Fibroblast of skin of left quadriceps (primary cell): Measurements from ENCODE around the gene ZNF484.
"Not testable (repeated sequence)": the region's sequence is repeated elsewhere in the genome, so short reads cannot be mapped to it uniquely, and the experiment has no call there.

ENCODE experiments used
- DNase-seq, 2 experiments: peaks; one replicate each; pipeline ENCODE4 v3.0.0-alpha.2; 2013; ENCODE audit warnings: low read depth in 2 of 2

ZNF484 gene

GRCh38 chr9:92860867-92861266 lies 17.0 kb downstream of the ZNF484 start:
- DNase-seq: no peak

- DNase-seq: no peak
Measured at GRCh38 chr9:92857236-92857635, 20.6 kb downstream of the ZNF484 start.

DNA sequence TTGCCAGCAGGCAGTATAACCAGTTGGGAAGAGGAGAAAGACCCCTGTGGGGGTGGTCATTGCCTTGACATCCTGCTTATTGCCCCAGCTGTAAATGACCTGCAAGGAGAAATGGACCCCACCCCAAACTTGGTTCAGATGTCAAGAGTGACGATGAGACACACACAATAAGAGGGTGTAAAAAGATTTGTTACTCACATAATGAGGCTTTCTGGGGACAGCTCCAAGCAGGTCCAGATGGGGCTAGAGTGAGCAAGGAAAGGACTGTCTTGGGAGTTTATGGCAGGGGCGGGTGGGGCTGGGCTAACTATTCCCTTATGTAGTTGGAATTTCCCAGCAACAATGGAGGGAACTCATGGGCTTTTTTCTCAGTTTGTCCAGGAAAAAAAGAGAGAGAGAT lies 24.1 kb downstream of the ZNF484 start:
- DNase-seq: no peak

DNA sequence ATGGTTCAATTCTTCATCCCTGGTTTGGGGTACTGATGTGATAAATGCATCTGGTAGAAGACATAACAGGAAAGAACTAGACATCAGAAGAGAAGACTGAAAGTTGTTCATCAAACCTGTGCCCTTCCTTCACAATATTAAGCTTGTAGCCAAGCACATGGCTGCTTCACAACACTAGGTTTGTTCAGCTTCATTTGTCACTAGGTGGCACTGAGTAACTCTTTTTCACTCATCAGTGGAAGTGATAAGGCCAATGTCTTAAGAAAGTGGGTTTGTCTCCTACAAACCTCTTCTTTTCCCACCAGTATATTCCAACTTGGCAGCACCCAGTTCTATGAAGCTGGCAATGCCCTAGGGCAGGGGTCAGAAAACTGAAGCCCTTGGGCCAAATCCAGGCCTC lies 26.9 kb downstream of the ZNF484 start:
- DNase-seq: no peak

DNA sequence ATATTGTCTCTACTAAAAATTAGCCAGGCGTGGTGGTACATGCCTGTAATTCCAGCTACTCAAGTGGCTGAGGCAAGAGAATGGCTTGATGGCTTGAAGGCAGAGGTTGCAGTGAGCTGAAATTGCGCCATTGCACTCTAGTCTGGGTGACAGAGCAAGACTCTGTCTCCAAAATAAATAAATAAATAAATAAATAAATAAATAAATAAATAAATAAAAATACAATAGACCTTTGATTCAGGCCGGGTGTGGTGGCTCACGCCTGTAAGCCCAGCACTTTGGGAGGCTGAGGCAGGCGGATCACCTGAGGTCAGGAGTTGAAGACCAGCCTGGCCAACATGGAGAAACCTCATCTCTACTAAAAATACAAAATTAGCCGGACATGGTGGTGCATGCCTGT lies 29.1 kb downstream of the ZNF484 start:
- DNase-seq: not testable (repeated sequence)

GRCh38 chr9:92846662-92847145 lies 31.1 kb downstream of the ZNF484 start:
- DNase-seq: no peak

DNA sequence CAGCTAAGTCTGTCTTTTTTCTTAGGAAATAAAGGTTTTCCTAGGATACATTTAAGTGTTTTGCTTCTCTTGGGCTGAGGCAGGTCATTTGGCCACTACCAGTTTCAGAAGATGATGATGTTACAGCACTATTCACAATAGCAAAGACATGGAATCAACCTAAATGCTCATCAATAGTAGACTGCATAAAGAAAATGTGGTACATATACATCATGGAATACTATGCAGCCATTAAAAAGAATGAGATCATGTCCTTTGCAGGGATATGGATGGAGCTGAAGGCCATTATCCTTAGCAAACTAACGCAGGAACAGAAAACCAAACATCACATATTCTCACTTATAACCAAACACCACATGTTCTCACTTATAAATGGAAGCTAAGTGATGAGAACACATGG lies 39.4 kb downstream of the ZNF484 start:
- DNase-seq: not testable (repeated sequence)

DNA sequence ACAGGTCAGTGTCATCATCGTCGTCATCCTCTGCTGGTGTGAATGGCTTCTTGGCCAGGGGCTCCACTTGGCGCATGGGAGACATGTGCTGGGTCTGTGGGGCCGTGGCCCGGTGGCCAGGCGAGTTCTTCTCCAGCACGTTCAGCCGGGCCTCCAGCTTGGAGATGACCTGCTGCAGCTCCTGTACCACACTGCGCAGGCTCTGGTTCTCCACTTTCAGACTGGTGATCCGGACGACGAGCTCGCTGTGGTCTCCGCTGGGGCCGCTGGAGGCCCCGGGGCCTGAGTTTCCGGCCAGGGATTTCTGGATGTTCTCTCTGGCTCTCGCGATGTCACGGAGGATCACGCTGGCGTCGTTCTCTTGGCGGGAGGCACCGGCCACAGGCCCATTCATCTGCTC lies 40.6 kb downstream of the ZNF484 start:
- DNase-seq: no peak

GRCh38 chr9:92829420-92829819 lies 48.4 kb downstream of the ZNF484 start:
- DNase-seq: no peak

GRCh38 chr9:92825065-92825464 lies 52.8 kb downstream of the ZNF484 start:
- DNase-seq: not testable (repeated sequence)

DNA sequence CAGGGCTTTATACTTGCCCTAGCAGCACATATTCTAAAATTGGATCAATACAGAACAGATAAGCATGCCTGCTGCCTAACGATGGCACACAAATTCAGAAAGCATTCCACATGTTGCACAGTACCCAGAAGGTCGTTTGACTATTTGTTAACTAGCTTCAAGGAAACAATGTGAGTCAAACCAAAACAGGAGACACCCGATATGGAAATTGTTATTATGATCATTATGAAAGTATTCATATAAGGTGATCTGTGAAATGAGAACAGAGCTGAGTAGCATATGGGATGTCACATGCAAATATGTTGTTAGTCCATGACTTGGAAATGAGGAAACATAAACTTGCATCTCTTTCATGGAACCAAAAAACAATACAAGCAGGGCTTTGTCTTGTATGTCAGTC lies 56.9 kb downstream of the ZNF484 start:
- no peak for DNase-seq

GRCh38 chr9:92819898-92820297 lies 57.9 kb downstream of the ZNF484 start:
- not testable (repeated sequence) for DNase-seq

DNA sequence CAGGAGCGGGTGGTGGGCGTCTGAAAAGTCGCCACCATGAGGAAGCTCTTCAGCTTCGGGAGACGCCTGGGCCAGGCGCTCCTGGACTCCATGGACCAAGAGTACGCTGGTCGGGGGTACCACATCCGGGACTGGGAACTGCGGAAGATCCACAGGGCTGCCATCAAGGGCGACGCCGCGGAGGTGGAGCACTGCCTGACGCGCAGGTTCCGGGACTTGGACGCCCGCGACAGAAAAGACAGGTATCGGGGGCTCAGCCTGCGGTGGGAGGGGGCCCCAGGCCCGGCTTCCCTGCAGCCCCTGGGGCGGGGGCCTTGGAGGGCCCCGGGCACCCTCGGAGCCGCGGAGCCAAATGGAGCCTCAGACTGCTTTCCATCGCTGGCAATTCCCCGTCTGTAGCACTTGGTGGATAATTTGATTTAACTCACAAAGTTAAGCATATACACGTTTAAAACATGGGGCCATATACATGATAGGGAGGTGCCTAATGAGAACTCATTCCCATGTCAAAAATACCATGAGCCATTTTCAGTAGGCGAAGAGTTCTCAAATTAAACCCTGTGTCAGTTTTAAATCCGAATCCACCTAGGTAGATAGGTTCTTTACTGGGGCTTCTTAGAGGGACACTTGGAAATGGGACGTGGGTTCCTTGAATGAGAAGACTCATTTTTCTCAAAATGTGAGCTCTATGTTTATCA lies 68.1 kb downstream of the ZNF484 start:
- not testable (repeated sequence) for DNase-seq

DNA sequence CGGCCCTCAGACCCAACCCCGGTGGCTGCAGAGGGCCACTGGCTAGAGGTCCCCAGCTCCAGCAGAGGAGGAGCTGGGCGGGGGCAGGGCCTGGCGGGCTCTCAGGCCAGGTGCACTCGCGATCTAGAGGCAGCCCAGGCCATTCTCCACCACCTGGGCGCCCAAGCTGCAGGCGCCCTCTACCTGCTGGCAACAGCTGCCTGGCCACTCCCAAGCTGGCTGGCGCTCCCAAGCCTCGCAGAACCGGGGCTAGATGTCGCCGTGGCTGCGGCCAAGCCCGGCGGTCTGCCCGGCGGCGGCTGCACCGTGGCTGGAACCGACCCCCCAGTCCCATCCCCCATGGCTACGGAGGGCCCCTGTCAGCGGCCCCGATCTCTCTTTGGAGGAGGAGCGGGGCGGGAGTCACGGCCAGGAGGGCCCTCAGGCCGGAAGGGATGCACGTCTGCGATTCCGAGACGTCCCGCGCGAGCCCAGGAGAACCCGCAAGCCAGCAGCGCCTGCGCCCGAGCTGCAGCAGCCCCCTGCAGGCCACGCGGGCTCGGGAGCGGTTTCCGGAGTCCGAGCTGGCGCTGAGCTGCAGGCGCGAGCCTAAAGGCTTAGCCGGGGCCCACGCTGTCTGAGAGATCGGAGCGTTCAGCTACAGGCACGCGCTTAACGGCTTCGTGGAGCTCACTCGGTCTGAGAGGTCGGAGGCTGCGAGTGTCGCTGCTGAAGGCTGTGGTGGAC lies 68.9 kb downstream of the ZNF484 start:
- DNase-seq: peak; percentile 26 to 30

GRCh38 chr9:92807757-92808725 lies 69.8 kb downstream of the ZNF484 start:
- DNase-seq: no peak

GRCh38 chr9:92807031-92807756 lies 70.6 kb downstream of the ZNF484 start:
- DNase-seq: no peak

- DNase-seq: peak in 1 of 2 experiments; percentile 2
Measured at GRCh38 chr9:92804727-92805126, 73.1 kb downstream of the ZNF484 start.

DNA sequence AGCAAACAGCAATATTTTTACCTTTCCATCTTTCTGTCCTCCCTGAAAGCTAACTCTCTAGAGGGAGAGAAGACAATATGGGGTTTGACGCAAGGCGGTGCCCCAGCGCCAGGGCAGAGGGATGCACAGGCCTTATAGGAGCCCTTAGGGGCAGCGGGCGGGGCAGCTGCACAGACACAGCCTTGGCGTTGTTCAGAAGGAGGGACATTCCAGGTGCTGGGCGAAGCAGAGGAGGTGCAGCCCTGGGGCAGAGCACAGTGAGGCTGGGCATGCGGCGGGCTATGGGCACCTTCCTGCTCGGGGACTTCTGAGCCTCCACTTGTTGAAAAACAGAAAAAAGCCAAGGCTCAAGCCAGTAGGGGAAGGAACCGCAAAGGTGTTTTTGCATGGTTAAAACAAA lies 79.5 kb downstream of the ZNF484 start:
- DNase-seq: no peak

DNA sequence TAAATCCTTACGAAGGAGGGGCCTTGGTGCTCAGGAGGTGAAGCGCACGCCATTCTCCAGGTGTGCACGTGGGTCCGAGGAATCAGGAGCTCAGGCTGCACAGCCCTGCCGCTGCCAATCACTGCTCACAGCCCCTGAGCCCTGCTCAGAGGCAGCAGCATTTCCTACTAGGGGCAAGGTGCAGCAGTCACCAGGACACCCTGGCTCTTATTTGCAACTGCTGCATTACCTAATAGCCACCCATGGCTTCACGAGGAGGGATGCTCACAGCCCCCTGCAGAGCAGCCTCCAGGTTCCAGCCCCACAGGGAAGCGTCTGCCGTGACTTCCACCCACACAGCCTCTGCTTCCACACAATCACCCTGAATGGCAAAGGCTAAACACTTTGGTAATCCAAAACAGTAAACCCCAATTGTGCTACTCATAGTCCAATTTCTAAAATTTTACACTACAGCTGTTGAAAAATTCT lies 81.5 kb downstream of the ZNF484 start:
- DNase-seq: not testable (repeated sequence)

DNA sequence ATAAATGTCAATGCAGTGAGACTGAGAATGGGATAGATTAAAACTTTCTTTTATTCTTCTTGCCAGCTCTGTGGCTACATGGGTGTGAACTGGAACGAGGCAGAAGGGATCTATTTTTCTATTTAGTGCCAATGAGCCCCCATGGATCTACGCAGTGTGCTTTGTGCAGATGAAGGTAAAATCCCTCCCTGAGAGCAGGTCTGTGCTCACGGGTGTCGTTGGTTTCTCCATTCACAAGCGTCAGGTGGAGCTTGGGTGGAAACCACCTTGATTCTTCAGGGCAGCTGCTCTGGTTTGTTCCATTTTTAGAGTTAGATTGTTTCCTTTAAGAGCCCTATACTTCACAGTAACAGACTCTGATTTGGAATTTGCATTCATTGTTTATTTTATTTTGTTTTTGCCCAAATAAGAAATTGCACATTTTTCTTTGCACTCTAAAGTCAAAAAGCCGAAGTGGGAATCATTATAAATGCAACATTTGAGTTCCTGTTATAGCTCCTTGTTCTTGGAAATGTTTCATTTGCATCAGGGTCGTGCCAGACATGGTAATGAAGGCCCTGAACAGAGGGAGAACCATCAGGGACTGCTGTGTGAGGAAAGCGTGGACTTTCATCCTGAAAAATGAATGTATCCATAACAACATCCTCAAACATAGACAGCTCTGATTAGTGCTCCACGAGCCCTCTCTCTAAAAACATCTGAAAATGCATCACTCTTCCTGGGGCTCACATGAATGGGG lies 82.1 kb downstream of the ZNF484 start:
- no peak for DNase-seq
